NCI-H82 (cell line): ENCODE measurements around the gene DCT.

Experiments
- DNase-seq: peaks from one replicate; lab custom pipeline; 2025; lab: John Stamatoyannopoulos, UW

Gene DCT

GRCh38 chr13:94395860-94396259 lies 83.6 kb downstream of the DCT start:
- DNase-seq = no peak

- DNase-seq = no peak
Observed at GRCh38 chr13:94394723-94395122, 84.8 kb downstream of the DCT start.

GRCh38 chr13:94390881-94391280 lies 88.6 kb downstream of the DCT start:
- no peak for DNase-seq

- DNase-seq = no peak
Observed at GRCh38 chr13:94389604-94390351, 89.7 kb downstream of the DCT start.

- DNase-seq = no peak
Observed at GRCh38 chr13:94387047-94387446, 92.4 kb downstream of the DCT start.
